CD14-positive monocyte (primary cell): ENCODE measurements around the gene PROB1. TPM values are rescaled to one million over a fixed set of nuclear protein-coding genes. Genes with fewer than 3 reads are reported as not detected.

ENCODE experiments used
- DNase-seq, 3 donors: peaks; one replicate each; pipeline ENCODE4 v3.0.0-alpha.2; 2011 to 2022
- H2AFZ ChIP-seq: 2 replicates; pipeline ENCODE4 v1.6.0; 2012; ENCODE audit warnings: mild to moderate bottlenecking, low read depth, low read length, inconsistent platforms; ENCODE audit not compliant: insufficient read depth, poor library complexity, severe bottlenecking
- H3K27ac ChIP-seq, 2 donors: 1 replicate in 1 of 2; 2 replicates in 1 of 2; pipeline ENCODE4 v1.5.1; 2012 to 2013; ENCODE audit warnings: low read length in 2 of 2, control low read depth in 1 of 2, inconsistent platforms in 1 of 2, low read depth in 1 of 2, mild to moderate bottlenecking in 1 of 2
- H3K27me3 ChIP-seq, 2 donors: one replicate each; pipeline versions ENCODE4 v1.6.0 to v1.6.1; 2011 to 2013; ENCODE audit warnings: low read length in 2 of 2; ENCODE audit not compliant: control insufficient read depth in 2 of 2, insufficient read depth in 2 of 2
- H3K36me3 ChIP-seq, 2 donors: replicated peaks in 1 of 2; 1 replicate in 1 of 2; 2 replicates in 1 of 2; pipeline versions ENCODE4 v1.5.1 to v1.6.1; 2012 to 2013; ENCODE audit warnings: low read length in 2 of 2, control low read depth in 1 of 2, inconsistent platforms in 1 of 2, mild to moderate bottlenecking in 1 of 2; ENCODE audit not compliant: insufficient read depth in 2 of 2, control insufficient read depth in 1 of 2
- H3K4me1 ChIP-seq, 2 donors: 1 replicate in 1 of 2; 2 replicates in 1 of 2; pipeline versions ENCODE4 v1.5.1 to v1.6.1; 2012 to 2013; ENCODE audit warnings: low read length in 2 of 2, control low read depth in 1 of 2, inconsistent platforms in 1 of 2, mild to moderate bottlenecking in 1 of 2, moderate library complexity in 1 of 2; ENCODE audit not compliant: insufficient read depth in 2 of 2, control insufficient read depth in 1 of 2
- H3K4me2 ChIP-seq: replicated peaks from 2 replicates; pipeline ENCODE3; 2012; ENCODE audit warnings: low read length, moderate library complexity, mild to moderate bottlenecking; ENCODE audit not compliant: poor library complexity, severe bottlenecking; ENCODE audit errors: extremely low read depth
- H3K4me3 ChIP-seq, 3 experiments: fragments of 200-600 bp in 1 of 3; sonication (generic) in 1 of 3; replicated peaks in 1 of 3; 1 replicate in 2 of 3; 2 replicates in 1 of 3; pipeline ENCODE4 v1.5.1; 2011 to 2013; ENCODE audit warnings: low read length in 3 of 3, mild to moderate bottlenecking in 3 of 3, control low read depth in 2 of 3, low read depth in 2 of 3, inconsistent platforms in 1 of 3, moderate library complexity in 1 of 3
- H3K79me2 ChIP-seq: 2 replicates; pipeline ENCODE4 v1.6.0; 2012; ENCODE audit warnings: mild to moderate bottlenecking, control low read depth, inconsistent platforms, low read length, moderate library complexity; ENCODE audit not compliant: insufficient read depth
- H3K9ac ChIP-seq: 2 replicates; pipeline ENCODE4 v1.6.0; 2017; ENCODE audit warnings: low read length, mild to moderate bottlenecking; ENCODE audit not compliant: insufficient read depth, poor library complexity, severe bottlenecking
- H3K9me3 ChIP-seq, 2 donors: replicated peaks in 1 of 2; 1 replicate in 1 of 2; 2 replicates in 1 of 2; pipeline versions ENCODE4 v1.5.1 to v1.6.1; 2012 to 2013; ENCODE audit warnings: low read length in 2 of 2, control low read depth in 1 of 2; ENCODE audit not compliant: control insufficient read depth in 1 of 2, insufficient read depth in 1 of 2
- H4K20me1 ChIP-seq: 2 replicates; pipeline ENCODE4 v1.6.0; 2012; ENCODE audit warnings: mild to moderate bottlenecking, low read length, control low read depth, moderate library complexity; ENCODE audit not compliant: insufficient read depth
- H3K27ac Mint-ChIP-seq, 7 donors: one replicate each; pipeline ENCODE4 v1.8.0; 2020; ENCODE audit warnings: mild to moderate bottlenecking in 7 of 7, mixed read lengths in 7 of 7, moderate library complexity in 6 of 7, inconsistent platforms in 2 of 7
- H3K27me3 Mint-ChIP-seq, 3 donors: one replicate each; pipeline ENCODE4 v1.8.0; 2021 to 2022; ENCODE audit warnings: low read depth in 3 of 3, mild to moderate bottlenecking in 3 of 3, mixed read lengths in 3 of 3, moderate library complexity in 3 of 3, inconsistent platforms in 1 of 3
- H3K36me3 Mint-ChIP-seq, 2 donors: one replicate each; pipeline ENCODE4 v1.8.0; 2020; ENCODE audit warnings: mixed read lengths in 2 of 2, inconsistent platforms in 1 of 2, mild to moderate bottlenecking in 1 of 2
- H3K4me1 Mint-ChIP-seq: one replicate; pipeline ENCODE4 v1.8.0; 2020; ENCODE audit warnings: mild to moderate bottlenecking, mixed read lengths
- H3K4me3 Mint-ChIP-seq, 2 donors: one replicate each; pipeline ENCODE4 v1.8.0; 2020; ENCODE audit warnings: mild to moderate bottlenecking in 2 of 2, mixed read lengths in 2 of 2, moderate library complexity in 1 of 2
- H3K9me3 Mint-ChIP-seq, 7 donors: one replicate each; pipeline ENCODE4 v1.8.0; 2020 to 2022; ENCODE audit warnings: mixed read lengths in 7 of 7, mild to moderate bottlenecking in 6 of 7, moderate library complexity in 6 of 7, inconsistent platforms in 2 of 7
- WGBS: methylation state at CpG from one replicate; pipeline ENCODE4 v1.1.5; 2013; ENCODE audit warnings: missing lambda C conversion rate; ENCODE audit not compliant: insufficient coverage; 5-methylcytosine and 5-hydroxymethylcytosine counted together
- intact Hi-C, 2 donors: fragments of 100-400 bp; cut with micrococcal nuclease; formaldehyde crosslinking; loops; one replicate each; pipeline versions ENCODE4 v1.15.0 to v1.15.1; 2023
- polyA plus RNA-seq, 3 donors: library from polyadenylated mRNA; depleted of rRNA in 1 of 3; unstranded in 2 of 3; stranded (reverse) in 1 of 3; fragments of 300-500 nt in 2 of 3; fragments of >200 nt in 1 of 3; fragmentation: Illumina TruSeq in 2 of 3; gene quantifications; 1 replicate in 2 of 3; 2 replicates in 1 of 3; pipeline ENCODE4 v1.2.3, GENCODE V29; 2012 to 2021
- TF ChIP-seq, protein P1 (sequence below): fragments of 200-600 bp; IDR thresholded peaks from one replicate; pipeline ENCODE4 v1.8.0; 2022; ENCODE audit warnings: antibody characterized with exemption, mild to moderate bottlenecking

The PROB1 gene
- polyA plus RNA-seq, 3 donors, result 0.05 to 0.11 TPM; not detected in 1

DNA sequence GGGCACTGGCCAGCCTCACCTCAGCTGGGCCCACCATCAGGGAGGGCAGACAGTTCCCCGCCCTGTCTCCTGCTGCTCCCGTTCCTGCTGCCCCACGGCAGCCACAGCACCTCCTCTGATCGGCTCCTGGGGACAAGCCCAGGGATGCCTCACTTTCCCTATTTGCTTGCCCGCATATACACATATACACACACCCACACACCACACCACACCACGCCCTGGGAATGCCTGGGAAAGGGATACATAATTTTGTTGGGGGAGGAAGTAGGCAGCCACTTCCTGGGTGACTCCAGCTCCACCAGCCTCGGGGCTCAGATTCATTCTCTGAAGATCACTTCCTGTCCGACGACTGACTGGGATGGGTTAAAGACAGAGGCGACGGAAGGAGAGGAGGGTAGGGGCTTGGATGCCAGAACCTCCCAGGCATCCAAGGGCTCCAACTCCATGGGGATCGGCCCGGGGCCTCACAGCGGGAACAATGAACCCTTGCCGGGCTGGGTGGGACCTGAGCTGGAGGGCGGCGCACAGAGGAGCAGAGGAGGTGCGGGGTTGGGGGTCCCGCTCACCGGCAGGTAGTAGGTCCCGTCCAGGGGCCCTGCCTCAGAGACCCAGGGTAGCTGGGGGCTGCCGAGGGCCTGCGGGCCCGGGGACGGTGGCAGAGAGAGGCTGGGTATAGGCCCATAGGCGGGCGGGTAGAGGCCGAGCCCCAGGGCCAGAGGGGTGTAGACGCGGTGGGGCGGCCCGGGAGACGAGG, 3.2 kb downstream of the PROB1 start:
- Mint-ChIP-seq H3K4me3 (peak overlapping the region; percentile 76 to 92), H3K27ac (peak overlapping the region in 3 of 7 donors; percentile 21 to 47 (median 42)), H3K36me3 (peaks cover 5% of the 10 kb centered on the region in 2 donors), H3K9me3 (peaks cover 0 to 9% (median 5%) of the 10 kb centered on the region in 7 donors), H3K4me1 (peaks cover 37% of the 10 kb centered on the region), H3K27me3 (peaks cover 48 to 67% (median 59%) of the 10 kb centered on the region in 3 donors)
- no peak for DNase-seq
- intact Hi-C loops, result no loop called here
- H3K27ac ChIP-seq, result no peak overlapping the region
- peaks cover 28 to 40% of the 10 kb centered on the region in 2 donors for H3K4me1 ChIP-seq
- H4K20me1 ChIP-seq, result no peaks in the 10 kb centered on the region
- WGBS, result 36% methylated on average over 27 of the region's 33 CpGs
- H3K79me2 ChIP-seq, result no peaks in the 10 kb centered on the region
- H3K4me3 ChIP-seq, result peak overlapping the region in 1 of 3 experiments; percentile 82
- H3K9me3 ChIP-seq, result peaks cover 0 to 5% of the 10 kb centered on the region in 2 donors
- TF ChIP-seq, protein P1, sequence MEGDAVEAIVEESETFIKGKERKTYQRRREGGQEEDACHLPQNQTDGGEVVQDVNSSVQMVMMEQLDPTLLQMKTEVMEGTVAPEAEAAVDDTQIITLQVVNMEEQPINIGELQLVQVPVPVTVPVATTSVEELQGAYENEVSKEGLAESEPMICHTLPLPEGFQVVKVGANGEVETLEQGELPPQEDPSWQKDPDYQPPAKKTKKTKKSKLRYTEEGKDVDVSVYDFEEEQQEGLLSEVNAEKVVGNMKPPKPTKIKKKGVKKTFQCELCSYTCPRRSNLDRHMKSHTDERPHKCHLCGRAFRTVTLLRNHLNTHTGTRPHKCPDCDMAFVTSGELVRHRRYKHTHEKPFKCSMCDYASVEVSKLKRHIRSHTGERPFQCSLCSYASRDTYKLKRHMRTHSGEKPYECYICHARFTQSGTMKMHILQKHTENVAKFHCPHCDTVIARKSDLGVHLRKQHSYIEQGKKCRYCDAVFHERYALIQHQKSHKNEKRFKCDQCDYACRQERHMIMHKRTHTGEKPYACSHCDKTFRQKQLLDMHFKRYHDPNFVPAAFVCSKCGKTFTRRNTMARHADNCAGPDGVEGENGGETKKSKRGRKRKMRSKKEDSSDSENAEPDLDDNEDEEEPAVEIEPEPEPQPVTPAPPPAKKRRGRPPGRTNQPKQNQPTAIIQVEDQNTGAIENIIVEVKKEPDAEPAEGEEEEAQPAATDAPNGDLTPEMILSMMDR, result no peak
- H3K9ac ChIP-seq, result peak overlapping the region; percentile 42
- H3K27me3 ChIP-seq, result peaks cover 12 to 41% of the 10 kb centered on the region in 2 donors
- H3K4me2 ChIP-seq, result peak overlapping the region; percentile 89
- H3K36me3 ChIP-seq, result no peaks in the 10 kb centered on the region
- peak overlapping the region; percentile 96 for H2AFZ ChIP-seq

DNA sequence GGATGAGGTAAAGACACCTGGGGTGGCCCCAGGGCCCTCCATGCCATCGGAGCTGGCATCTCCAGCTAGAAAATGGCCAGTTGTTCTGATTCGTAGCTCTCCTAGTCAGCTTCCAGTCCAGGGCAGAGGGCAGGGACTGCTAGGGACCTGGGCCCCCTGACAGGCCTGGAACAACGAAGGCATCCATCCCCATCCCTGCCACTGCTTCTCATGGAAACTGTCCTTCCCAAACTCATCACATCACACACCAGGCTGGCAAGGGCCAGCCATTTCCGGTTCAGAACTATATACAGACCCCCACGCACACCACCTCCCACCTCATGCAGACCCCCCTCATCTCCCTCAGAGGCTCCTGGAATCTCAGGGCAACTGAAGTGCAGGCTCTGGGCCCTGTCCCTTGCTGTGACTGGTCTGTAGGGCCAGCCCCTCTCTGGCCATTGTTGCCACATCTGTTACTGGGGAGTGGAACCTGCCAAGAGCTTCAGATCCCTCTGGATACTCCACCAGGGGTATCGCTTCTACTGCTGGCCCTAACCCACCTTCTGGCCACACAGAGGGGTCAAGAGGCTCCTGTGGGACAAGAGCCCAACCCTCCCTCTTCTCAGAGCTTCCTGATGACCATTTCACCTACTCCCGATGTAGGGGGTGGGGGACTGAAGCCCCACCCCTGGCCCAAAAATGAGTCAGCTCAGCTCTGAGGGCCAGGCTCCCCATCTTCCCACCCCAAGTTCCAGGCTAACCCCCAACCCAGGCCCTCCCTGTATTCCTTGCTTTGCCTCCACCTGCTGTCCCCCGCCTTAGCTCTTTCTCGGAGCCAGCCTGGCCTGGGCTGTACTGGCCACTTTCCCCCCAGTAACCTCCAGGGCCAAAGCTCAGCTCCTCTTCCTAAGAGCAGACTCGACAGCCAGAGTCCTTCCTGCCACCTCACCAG, 4.0 kb downstream of the PROB1 start:
- Mint-ChIP-seq H3K9me3 (peaks cover 0 to 9% (median 5%) of the 10 kb centered on the region in 7 donors), H3K4me1 (peaks cover 42% of the 10 kb centered on the region), H3K4me3 (peak overlapping the region; percentile 76 to 92), H3K27me3 (peaks cover 48 to 61% (median 59%) of the 10 kb centered on the region in 3 donors), H3K27ac (peak overlapping the region in 3 of 7 donors; percentile 21 to 72 (median 47)), H3K36me3 (peaks cover 5% of the 10 kb centered on the region in 2 donors)
- no peak overlapping the region for H3K9ac ChIP-seq
- peaks cover 30 to 47% of the 10 kb centered on the region in 2 donors for H3K4me1 ChIP-seq
- H3K79me2 ChIP-seq, result no peaks in the 10 kb centered on the region
- H3K36me3 ChIP-seq, result no peaks in the 10 kb centered on the region
- intact Hi-C loops, result no loop called here
- peaks cover 0 to 5% of the 10 kb centered on the region in 2 donors for H3K9me3 ChIP-seq
- TF ChIP-seq, protein P1, result no peak
- H3K4me2 ChIP-seq, result no peak overlapping the region
- no peaks in the 10 kb centered on the region for H4K20me1 ChIP-seq
- 75% methylated on average over 8 of the region's 10 CpGs for WGBS
- peak overlapping the region; percentile 96 for H2AFZ ChIP-seq
- H3K4me3 ChIP-seq, result no peak overlapping the region
- H3K27ac ChIP-seq, result no peak overlapping the region
- peaks cover 12 to 41% of the 10 kb centered on the region in 2 donors for H3K27me3 ChIP-seq
- no peak for DNase-seq
